HepG2 (cell line): ENCODE measurements around the gene GGCT. TPM values are rescaled to one million over a fixed set of nuclear protein-coding genes. Genes with fewer than 3 reads are reported as not detected.

ENCODE experiments used
- ATAC-seq: fragments of 200-7000 bp; cut with Tn5 transposase; 3 replicates; pipeline ENCODE4 v1.9.1; 2020; ENCODE audit warnings: mild to moderate bottlenecking, moderate library complexity
- BruUV-seq: library from RNA; stranded (reverse); fragments of 400-500 nt; replicated peaks from 2 replicates; lab custom pipeline; 2021; lab: Mats Ljungman, UMichigan
- CTCF ChIA-PET: fragments of 300-600 bp; formaldehyde crosslinking; extraction: SDS; loops from one replicate; lab custom pipeline; 2021; ENCODE audit warnings: low total read pairs, inconsistent platforms, low intra/inter-chr PET ratio; lab: Yijun Ruan, JAX
- POLR2A ChIA-PET: fragments of 350-600 bp; sonication (Branson Sonifier 250); formaldehyde crosslinking; loops from one replicate; lab custom pipeline; 2020; ENCODE audit warnings: antibody characterized with exemption, inconsistent platforms; lab: Yijun Ruan, JAX
- DNase-seq: peaks from one replicate; pipeline ENCODE4 v3.0.0-alpha.2; 2015; ENCODE audit warnings: low spot score
- FAIRE-seq: peaks from 3 replicates; lab custom pipeline; 2011; peaks lifted over from hg19 to GRCh38; lab: Jason Lieb, UNC
- H2AFZ ChIP-seq: one replicate; pipeline ENCODE4 v1.6.1; 2011; ENCODE audit warnings: low read length, inconsistent platforms
- H3K27ac ChIP-seq: fragments of 300-600 bp; 3 replicates; pipeline ENCODE4 v1.8.0; 2011; ENCODE audit warnings: mixed run types, mild to moderate bottlenecking, mixed read lengths, low read length, inconsistent platforms; ENCODE audit not compliant: insufficient read depth; ENCODE audit errors: extremely low read length
- H3K27me3 ChIP-seq, 2 experiments: fragments of 200-600 bp in 1 of 2; 2 replicates in 1 of 2; 3 replicates in 1 of 2; pipeline versions ENCODE4 v1.6.0 to v1.8.0; 2011; ENCODE audit warnings: low read length in 2 of 2, mild to moderate bottlenecking in 2 of 2, moderate library complexity in 2 of 2, inconsistent platforms in 1 of 2; ENCODE audit not compliant: insufficient read depth in 2 of 2, control insufficient read depth in 1 of 2
- H3K36me3 ChIP-seq, 2 experiments: fragments of 200-600 bp in 1 of 2; replicated peaks in 1 of 2; 2 replicates in 1 of 2; 3 replicates in 1 of 2; pipeline versions ENCODE4 v1.5.1 to v1.8.0; 2011; ENCODE audit warnings: low read length in 2 of 2, inconsistent platforms in 1 of 2; ENCODE audit not compliant: insufficient read depth in 2 of 2, control insufficient read depth in 1 of 2
- H3K4me1 ChIP-seq: 2 replicates; pipeline ENCODE4 v1.5.1; 2012; ENCODE audit warnings: low read length, inconsistent platforms; ENCODE audit not compliant: insufficient read depth
- H3K4me2 ChIP-seq: 2 replicates; pipeline ENCODE4 v1.6.0; 2011; ENCODE audit warnings: low read depth, low read length, inconsistent platforms
- H3K4me3 ChIP-seq, 3 experiments: fragments of 200-600 bp in 1 of 3; sonication (generic), shearing (Covaris generic) in 1 of 3; replicated peaks in 1 of 3; 2 replicates each; pipeline ENCODE4 v1.5.1; 2011 to 2016; ENCODE audit warnings: low read length in 3 of 3, inconsistent platforms in 2 of 3, low read depth in 2 of 3, mild to moderate bottlenecking in 2 of 3, control low read depth in 1 of 3, mixed read lengths in 1 of 3; ENCODE audit not compliant: insufficient read depth in 1 of 3
- H3K79me2 ChIP-seq: one replicate; pipeline ENCODE4 v1.6.1; 2011; ENCODE audit warnings: low read length, inconsistent platforms; ENCODE audit not compliant: insufficient read depth
- H3K9ac ChIP-seq: 2 replicates; pipeline ENCODE4 v1.6.0; 2011; ENCODE audit warnings: mild to moderate bottlenecking, low read depth, low read length, inconsistent platforms; ENCODE audit not compliant: insufficient read depth
- H3K9me3 ChIP-seq: 2 replicates; pipeline ENCODE4 v1.5.1; 2012; ENCODE audit warnings: mild to moderate bottlenecking, low read length
- H4K20me1 ChIP-seq: 2 replicates; pipeline ENCODE4 v1.6.0; 2011; ENCODE audit warnings: inconsistent platforms, mild to moderate bottlenecking, low read length, moderate library complexity; ENCODE audit not compliant: insufficient read depth
- DPF2 ChIP-seq: sonication (generic); formaldehyde crosslinking; IDR thresholded peaks from 2 replicates; pipeline ENCODE4 v1.4.0; 2020; ENCODE audit warnings: mild to moderate bottlenecking, low read depth, missing genetic modification reagents, borderline replicate concordance
- EZH2 ChIP-seq: conservative IDR thresholded peaks from 2 replicates; pipeline ENCODE4 v1.6.1; 2012; ENCODE audit warnings: mild to moderate bottlenecking, low read depth, low read length, moderate library complexity
- HDAC6 ChIP-seq: fragments of 200-600 bp; sonication (generic); IDR thresholded peaks from 2 replicates; pipeline ENCODE4 v1.7.0; 2017; ENCODE audit warnings: mild to moderate bottlenecking, antibody characterized with exemption, low read length, low read depth
- KDM6A ChIP-seq: IDR thresholded peaks from 2 replicates; pipeline ENCODE4 v1.6.1; 2016; ENCODE audit warnings: low read depth
- NRL ChIP-seq: sonication (generic); formaldehyde crosslinking; IDR thresholded peaks from 2 replicates; pipeline ENCODE4 v1.5.0; 2020; ENCODE audit warnings: missing genetic modification reagents, mild to moderate bottlenecking, moderate library complexity, borderline replicate concordance
- PHF8 ChIP-seq: sonication (generic); formaldehyde crosslinking; IDR thresholded peaks from 2 replicates; pipeline ENCODE4 v1.5.0; 2020; ENCODE audit warnings: missing genetic modification reagents
- PRMT3 ChIP-seq: sonication (generic); formaldehyde crosslinking; IDR thresholded peaks from 2 replicates; pipeline ENCODE4 v1.8.1; 2022; ENCODE audit warnings: low read depth, mild to moderate bottlenecking, moderate library complexity, missing genetic modification reagents, borderline replicate concordance
- WIZ ChIP-seq: sonication (generic); formaldehyde crosslinking; IDR thresholded peaks from 2 replicates; pipeline ENCODE4 v1.5.1; 2020; ENCODE audit warnings: mild to moderate bottlenecking, missing genetic modification reagents
- YEATS2 ChIP-seq: sonication (generic); formaldehyde crosslinking; IDR thresholded peaks from 2 replicates; pipeline ENCODE4 v1.4.0; 2020; ENCODE audit warnings: missing genetic modification reagents, borderline replicate concordance
- ZNF292 ChIP-seq: sonication (generic); formaldehyde crosslinking; IDR thresholded peaks from 2 replicates; pipeline ENCODE4 v1.8.1; 2022; ENCODE audit warnings: mild to moderate bottlenecking, low read depth, missing genetic modification reagents, borderline replicate concordance
- ZNF333 ChIP-seq: sonication (generic); formaldehyde crosslinking; IDR thresholded peaks from 2 replicates; pipeline ENCODE4 v1.4.0; 2020; ENCODE audit warnings: mild to moderate bottlenecking, missing genetic modification reagents, borderline replicate concordance
- ZNF367 ChIP-seq: sonication (generic); formaldehyde crosslinking; IDR thresholded peaks from 2 replicates; pipeline ENCODE4 v1.4.0; 2020; ENCODE audit warnings: missing genetic modification reagents, borderline replicate concordance
- ZNF552 ChIP-seq: sonication (generic); formaldehyde crosslinking; IDR thresholded peaks from 2 replicates; pipeline ENCODE4 v1.9.0; 2022; ENCODE audit warnings: missing genetic modification reagents, mild to moderate bottlenecking, borderline replicate concordance
- ZNF879 ChIP-seq: sonication (generic); formaldehyde crosslinking; IDR thresholded peaks from 2 replicates; pipeline ENCODE4 v1.8.1; 2023; ENCODE audit warnings: missing genetic modification reagents
- ZSCAN25 ChIP-seq: sonication (generic); formaldehyde crosslinking; IDR thresholded peaks from 2 replicates; pipeline ENCODE4 v1.8.0; 2022; ENCODE audit warnings: mild to moderate bottlenecking, missing genetic modification reagents
- WGBS: methylation state at CpG from one replicate; pipeline ENCODE4 v1.1.6; 2017; ENCODE audit warnings: low lambda C conversion rate; 5-methylcytosine and 5-hydroxymethylcytosine counted together
- in situ Hi-C: cut with HindIII; loops from 2 replicates; pipeline ENCODE4 v1.10.0; 2017; ENCODE audit warnings: low pct_unique_long_range_greater_than_20kb; ENCODE audit not compliant: extremely low pct_ligation_motif_present
- intact Hi-C: fragments of 100-400 bp; cut with micrococcal nuclease; formaldehyde crosslinking; loops from one replicate; pipeline ENCODE4 v1.10.0; 2022; ENCODE audit not compliant: unreplicated experiment
- polyA plus RNA-seq, 8 experiments: library from polyadenylated mRNA; depleted of rRNA in 3 of 8; stranded (reverse) in 7 of 8; unstranded in 1 of 8; fragments of >200 nt; fragmentation: Illumina TruSeq in 4 of 8; extraction: Trizol in 4 of 8; gene quantifications; 2 replicates each; pipeline versions ENCODE4 v1.2.1 to v1.2.3, GENCODE V29; 2011 to 2016; ENCODE audit warnings: low read depth in 4 of 8, missing spikeins in 1 of 8, mixed read lengths in 1 of 8; ENCODE audit not compliant: insufficient read depth in 1 of 8
- total RNA-seq, 5 experiments: library from RNA; depleted of rRNA; stranded (reverse); fragments of >200 nt; fragmentation: Illumina TruSeq; extraction: Trizol; gene quantifications; 2 replicates each; pipeline ENCODE4 v1.2.3, GENCODE V29; 2016; ENCODE audit warnings: low read depth in 1 of 5
- TF ChIP-seq, protein P1 (sequence below): IDR thresholded peaks from 2 replicates; pipeline ENCODE4 v1.6.1; 2016
- TF ChIP-seq, protein P2 (sequence below): sonication (generic); formaldehyde crosslinking; IDR thresholded peaks from 2 replicates; pipeline ENCODE4 v1.4.0; 2020; ENCODE audit warnings: missing genetic modification reagents, mild to moderate bottlenecking, borderline replicate concordance

GGCT gene
- total and polyA plus RNA-seq, 2 of the 13 experiments (the other 11 are each of a cell fraction or from before 2014, with no cell fraction given), result 19.5 to 78.3 TPM

DNA sequence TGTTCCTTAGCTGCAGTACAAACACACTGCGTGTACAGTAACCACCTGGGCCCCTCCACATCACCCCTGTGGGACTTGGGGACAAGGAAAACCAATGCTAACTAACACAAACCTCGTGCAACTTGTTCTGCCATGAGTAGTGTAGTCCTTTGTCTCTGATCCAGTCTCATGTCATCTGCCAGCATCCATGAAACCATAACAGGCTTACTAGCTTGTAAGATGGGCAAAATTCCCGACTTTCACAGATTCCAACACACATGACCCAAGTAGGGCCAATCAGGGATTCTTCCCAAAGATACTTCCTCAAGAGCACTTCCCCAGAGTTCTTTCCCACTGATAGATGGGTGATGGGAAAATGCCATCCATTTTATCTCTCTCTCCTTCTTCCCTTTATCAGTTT, 48.9 kb upstream of the GGCT start:
- H3K36me3 ChIP-seq, result no peaks in the 10 kb centered on the region
- TF ChIP-seq WIZ (CRISPR knock-in tag) (no peak), PHF8 (CRISPR knock-in tag) (no peak), ZNF333 (CRISPR knock-in tag) (no peak), EZH2 (no peak), ZSCAN25 (CRISPR knock-in tag) (no peak), YEATS2 (CRISPR knock-in tag) (no peak), HDAC6 (no peak), NRL (CRISPR knock-in tag) (no peak)
- TF ChIP-seq, protein P1, sequence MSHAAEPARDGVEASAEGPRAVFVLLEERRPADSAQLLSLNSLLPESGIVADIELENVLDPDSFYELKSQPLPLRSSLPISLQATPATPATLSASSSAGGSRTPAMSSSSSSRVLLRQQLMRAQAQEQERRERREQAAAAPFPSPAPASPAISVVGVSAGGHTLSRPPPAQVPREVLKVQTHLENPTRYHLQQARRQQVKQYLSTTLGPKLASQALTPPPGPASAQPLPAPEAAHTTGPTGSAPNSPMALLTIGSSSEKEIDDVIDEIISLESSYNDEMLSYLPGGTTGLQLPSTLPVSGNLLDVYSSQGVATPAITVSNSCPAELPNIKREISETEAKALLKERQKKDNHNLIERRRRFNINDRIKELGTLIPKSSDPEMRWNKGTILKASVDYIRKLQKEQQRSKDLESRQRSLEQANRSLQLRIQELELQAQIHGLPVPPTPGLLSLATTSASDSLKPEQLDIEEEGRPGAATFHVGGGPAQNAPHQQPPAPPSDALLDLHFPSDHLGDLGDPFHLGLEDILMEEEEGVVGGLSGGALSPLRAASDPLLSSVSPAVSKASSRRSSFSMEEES, result no peak
- no TSS peak for BruUV-seq
- no peaks in the 10 kb centered on the region for H3K9me3 ChIP-seq
- no peaks in the 10 kb centered on the region for H4K20me1 ChIP-seq
- no peak overlapping the region for H3K27ac ChIP-seq
- POLR2A ChIA-PET, result no interaction called here
- intact Hi-C loops, result no loop called here
- FAIRE-seq, result no peak
- no peak overlapping the region for H3K4me2 ChIP-seq
- no peaks in the 10 kb centered on the region for H3K27me3 ChIP-seq
- no peak overlapping the region for H2AFZ ChIP-seq
- 74% methylated on average over 3 of the region's 3 CpGs for WGBS
- no peak for DNase-seq
- in situ Hi-C loops, result no loop called here
- H3K79me2 ChIP-seq, result no peaks in the 10 kb centered on the region
- no peak for ATAC-seq
- CTCF ChIA-PET, result no interaction called here
- no peak overlapping the region for H3K4me3 ChIP-seq
- peaks cover 20% of the 10 kb centered on the region for H3K4me1 ChIP-seq
- no peak overlapping the region for H3K9ac ChIP-seq

DNA sequence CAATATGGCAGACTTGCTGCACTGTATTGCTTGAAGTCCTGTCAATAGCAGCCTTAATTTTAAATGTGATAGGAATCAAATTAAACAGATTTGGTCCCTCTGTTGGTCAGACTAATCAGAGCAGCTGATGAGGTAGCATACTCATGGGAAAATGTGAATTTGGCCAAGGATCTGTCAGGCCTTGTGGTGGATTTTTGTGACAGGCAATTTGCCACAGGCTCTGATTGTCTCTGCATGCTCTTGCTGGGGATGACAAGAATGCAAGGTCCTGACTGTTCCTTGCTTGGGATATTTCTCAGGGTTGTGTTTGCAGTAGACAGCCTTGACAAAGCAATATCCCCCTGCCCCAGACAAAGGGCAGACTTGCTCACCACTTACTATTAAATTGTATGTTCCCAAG, 48.5 kb upstream of the GGCT start:
- H3K27me3 ChIP-seq, result no peaks in the 10 kb centered on the region
- H3K9me3 ChIP-seq, result no peaks in the 10 kb centered on the region
- BruUV-seq, result no TSS peak
- no peak overlapping the region for H3K9ac ChIP-seq
- in situ Hi-C loops, result no loop called here
- ATAC-seq (no peak), FAIRE-seq (no peak), DNase-seq (no peak)
- intact Hi-C loops, result no loop called here
- no peak overlapping the region for H3K4me3 ChIP-seq
- ChIA-PET CTCF (no interaction called here), POLR2A (no interaction called here)
- no peak overlapping the region for H3K27ac ChIP-seq
- H3K36me3 ChIP-seq, result no peaks in the 10 kb centered on the region
- no peaks in the 10 kb centered on the region for H4K20me1 ChIP-seq
- no peak overlapping the region for H3K4me2 ChIP-seq
- no peak overlapping the region for H2AFZ ChIP-seq
- H3K79me2 ChIP-seq, result no peaks in the 10 kb centered on the region
- H3K4me1 ChIP-seq, result peaks cover 20% of the 10 kb centered on the region
- no peak for TF ChIP-seq PRMT3 (CRISPR knock-in tag)
- no peak for TF ChIP-seq ZNF879 (CRISPR knock-in tag)
- no peak for TF ChIP-seq ZNF292 (CRISPR knock-in tag)
- TF ChIP-seq DPF2, result no peak
- TF ChIP-seq, protein P2, sequence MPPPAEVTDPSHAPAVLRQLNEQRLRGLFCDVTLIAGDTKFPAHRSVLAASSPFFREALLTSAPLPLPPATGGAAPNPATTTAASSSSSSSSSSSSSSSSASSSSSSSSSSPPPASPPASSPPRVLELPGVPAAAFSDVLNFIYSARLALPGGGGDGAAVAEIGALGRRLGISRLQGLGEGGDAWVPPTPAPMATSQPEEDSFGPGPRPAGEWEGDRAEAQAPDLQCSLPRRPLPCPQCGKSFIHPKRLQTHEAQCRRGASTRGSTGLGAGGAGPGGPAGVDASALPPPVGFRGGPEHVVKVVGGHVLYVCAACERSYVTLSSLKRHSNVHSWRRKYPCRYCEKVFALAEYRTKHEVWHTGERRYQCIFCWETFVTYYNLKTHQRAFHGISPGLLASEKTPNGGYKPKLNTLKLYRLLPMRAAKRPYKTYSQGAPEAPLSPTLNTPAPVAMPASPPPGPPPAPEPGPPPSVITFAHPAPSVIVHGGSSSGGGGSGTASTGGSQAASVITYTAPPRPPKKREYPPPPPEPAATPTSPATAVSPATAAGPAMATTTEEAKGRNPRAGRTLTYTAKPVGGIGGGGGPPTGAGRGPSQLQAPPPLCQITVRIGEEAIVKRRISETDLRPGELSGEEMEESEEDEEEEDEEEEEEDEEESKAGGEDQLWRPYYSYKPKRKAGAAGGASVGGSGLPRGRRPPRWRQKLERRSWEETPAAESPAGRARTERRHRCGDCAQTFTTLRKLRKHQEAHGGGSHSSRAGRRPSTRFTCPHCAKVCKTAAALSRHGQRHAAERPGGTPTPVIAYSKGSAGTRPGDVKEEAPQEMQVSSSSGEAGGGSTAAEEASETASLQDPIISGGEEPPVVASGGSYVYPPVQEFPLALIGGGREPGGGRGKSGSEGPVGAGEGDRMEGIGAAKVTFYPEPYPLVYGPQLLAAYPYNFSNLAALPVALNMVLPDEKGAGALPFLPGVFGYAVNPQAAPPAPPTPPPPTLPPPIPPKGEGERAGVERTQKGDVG (CRISPR knock-in tag), result no peak
- TF ChIP-seq ZNF367 (CRISPR knock-in tag), result no peak
- no peak for TF ChIP-seq ZNF552
- no peak for TF ChIP-seq KDM6A
